ENCODE data around the gene TET2.

TET2 gene

DNA sequence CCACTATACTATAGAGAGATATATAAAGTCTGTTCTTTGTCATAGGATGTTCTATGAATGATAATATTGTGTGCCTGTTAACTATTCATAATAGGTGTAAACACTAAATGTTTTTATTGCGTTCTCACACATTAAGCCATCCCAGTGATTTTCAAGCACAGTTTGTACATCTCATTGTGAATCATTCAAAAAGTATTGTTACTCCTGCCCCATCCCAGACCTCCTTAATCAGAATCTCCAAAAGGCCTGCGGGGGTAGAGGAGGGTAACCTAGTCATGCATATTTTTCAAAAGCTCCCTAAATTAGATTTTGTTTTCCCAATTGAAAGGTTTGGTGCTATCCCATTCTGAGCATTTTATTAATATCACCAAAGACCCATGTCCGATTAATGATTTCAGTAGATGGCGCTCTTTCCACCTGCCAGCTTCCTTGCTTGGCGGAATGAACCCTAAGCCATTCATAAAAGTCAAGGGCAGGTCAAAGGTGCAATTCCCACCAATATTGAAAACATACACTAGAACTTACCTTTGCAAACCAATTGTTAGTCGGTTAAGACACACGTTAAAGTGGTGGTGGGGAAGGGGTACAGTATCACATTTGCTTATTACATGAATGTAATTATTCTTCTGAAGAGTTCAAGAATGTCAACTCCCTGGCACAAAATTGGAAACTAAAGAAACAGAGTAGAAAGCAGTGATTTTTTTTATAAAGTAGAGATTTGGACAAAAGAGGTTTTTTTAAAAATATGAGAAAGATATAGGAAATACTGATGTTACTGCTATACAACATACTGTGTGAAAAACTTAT, 5.8 kb upstream of the TET2 start:
- no peak for DNase-seq (ENCODE audit: low spot score)

DNA sequence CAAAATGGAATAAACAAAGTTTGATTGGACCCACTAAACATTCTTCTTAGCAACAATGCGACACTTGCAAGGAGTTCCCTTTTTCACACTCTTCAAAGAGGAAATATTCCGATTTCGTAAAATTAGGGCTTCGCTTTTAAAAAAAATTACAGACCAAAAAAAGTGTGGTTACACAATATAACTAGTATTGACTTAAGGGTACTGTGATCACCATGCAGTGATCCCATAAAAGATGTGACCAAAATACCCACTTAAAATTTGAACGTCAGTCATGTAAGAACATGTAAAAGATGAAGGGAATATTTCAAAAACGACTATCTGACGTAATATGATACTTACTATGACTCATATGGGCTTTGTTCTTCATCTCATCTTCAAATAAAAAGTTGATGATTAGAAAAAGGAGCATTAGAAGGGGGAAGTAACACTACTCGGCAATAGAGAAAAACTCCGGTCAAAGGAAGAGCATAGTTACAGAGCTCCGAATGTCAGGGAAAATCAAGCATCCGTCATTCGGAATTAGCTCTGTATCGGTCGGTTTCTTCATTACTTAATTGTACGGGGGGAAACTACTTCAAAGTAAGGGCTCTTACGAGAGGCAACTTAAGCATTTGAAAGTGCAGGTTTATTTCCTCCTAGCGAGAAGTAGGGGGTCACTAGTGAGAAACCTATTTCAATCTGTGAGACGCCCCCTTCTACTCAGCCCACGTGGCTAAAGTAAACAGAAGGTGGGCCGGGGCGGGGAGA, 1.3 kb upstream of the TET2 start:
- no peak for DNase-seq (ENCODE audit: low spot score)

DNA sequence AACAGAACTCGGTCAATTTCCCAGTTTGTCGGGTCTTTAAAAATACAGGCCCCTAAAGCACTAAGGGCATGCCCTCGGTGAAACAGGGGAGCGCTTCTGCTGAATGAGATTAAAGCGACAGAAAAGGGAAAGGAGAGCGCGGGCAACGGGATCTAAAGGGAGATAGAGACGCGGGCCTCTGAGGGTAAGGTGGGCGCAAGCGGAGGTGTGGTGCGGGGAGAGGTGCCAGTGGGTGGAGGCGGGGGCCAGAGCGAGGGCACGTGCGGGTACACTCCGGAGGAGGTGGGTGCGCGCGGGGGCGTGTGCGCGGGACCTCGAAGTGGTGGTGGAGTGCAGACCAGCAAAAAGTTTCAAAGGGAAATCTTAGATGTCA, 787 bp upstream of the TET2 start:
- no peak for DNase-seq (ENCODE audit: low spot score)

DNA sequence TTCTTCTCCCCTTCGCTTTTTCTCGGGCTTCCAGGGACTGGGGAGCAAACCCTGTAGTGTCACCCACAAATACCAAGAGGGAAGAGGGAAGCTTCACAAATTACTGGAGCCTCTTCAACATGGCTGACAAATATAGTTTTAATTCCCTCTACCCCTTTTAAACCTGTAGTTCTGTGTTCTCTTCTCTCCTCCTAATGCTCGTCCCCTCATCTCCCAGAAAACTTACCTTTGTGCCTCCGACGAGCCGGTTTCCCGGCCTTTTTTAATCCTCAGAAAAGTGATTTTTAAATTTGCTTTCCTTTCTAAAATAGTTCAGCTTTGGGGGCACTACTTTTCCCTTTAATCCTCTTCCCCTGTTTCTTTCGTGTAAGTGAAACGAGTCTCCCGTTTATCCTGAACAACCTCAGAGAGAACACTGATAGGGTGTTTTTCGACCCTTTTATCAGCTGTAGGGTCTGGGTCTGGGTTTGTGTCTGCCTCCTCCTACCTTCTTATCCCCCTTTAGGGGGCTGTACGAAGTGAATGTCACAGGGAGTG, 408 bp downstream of the TET2 start:
- no peak for DNase-seq (ENCODE audit: low spot score)

DNA sequence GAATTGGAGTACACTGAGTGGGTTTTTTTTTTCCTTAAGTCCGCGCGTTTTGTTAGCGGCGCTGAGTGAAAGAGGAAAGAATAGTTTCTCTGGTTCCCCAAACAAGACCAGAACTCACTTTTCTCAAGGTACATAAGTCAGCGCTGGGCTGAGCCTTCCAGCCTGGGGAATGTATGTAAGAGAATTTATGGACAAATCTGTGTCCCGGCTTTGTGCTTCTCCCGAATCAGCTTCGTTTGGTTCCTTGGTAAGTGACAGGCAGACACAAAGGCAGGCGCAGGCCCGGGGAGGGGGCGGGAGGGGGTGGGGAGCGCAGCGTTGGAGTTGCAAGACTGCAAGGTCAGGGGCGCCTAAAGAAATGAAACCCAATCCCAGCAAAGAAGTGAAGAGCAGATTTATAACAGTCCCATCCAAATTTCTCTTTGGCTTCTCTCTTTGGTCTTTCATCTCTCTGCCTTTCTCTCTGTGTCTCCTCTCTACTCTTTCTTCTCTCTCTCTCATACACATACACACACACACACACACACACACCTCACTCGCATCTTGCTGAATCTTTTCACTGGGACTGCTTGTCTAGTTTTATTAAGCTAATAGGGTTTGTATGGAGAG, 981 bp downstream of the TET2 start:
- DNase-seq (ENCODE audit: low spot score): peak; percentile 22

DNA sequence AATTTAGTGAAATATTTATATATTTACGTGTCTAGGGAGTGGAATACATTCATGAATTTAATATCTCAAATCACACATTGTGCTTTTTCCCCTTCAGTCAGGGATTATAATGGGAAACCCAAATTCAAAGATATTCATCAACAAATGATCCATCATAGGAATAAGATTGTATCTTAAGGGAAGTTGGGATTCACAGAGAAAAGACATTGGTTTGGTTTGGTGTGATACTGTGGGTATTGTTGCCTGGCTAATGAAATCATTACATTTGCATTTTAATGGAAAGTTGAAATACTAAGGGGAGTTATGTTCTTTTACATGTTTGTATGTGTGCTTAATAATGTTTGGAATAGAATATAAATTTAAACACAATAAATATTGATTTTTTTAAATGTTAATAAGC, 1.7 kb downstream of the TET2 start:
- no peak for DNase-seq (ENCODE audit: low spot score)

DNA sequence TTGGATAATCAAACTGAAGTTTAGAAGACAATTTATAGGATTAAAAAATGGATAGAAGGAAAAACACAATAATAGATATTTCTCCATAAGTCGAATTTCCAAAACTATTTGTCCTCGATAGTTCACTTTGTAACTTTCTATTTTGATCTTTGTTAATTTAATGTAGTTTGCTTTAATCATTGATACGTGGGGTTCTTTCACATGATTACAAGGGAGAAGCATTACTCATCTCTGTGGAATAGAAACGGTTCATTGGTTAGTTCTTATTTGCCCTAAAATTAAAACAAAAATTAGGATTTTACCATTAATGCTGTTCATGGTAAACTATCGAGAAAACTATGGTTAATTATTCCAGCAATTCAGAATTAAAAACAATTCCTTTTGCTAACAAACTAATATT, 2.1 kb downstream of the TET2 start:
- no peak for DNase-seq (ENCODE audit: low spot score)

DNA sequence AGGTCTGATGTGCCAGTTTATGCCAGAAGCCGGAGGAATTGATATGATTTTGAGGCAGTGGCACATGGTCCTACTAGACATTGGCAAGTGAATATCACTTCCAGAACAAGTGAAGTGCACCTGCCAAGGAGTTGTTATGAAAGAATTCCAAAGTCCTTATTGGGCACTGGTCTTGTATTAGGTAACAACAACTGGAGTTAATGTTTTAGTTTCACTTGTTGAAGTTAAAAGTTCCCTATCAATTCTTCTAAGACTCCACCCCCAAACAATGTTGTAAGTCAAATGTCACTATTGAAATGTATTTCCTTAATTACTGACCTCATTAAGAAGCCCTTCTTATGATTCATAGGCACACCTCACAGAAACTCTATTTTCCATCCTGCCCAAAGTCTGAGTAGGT, 3.1 kb downstream of the TET2 start:
- DNase-seq (ENCODE audit: low spot score): no peak

DNA sequence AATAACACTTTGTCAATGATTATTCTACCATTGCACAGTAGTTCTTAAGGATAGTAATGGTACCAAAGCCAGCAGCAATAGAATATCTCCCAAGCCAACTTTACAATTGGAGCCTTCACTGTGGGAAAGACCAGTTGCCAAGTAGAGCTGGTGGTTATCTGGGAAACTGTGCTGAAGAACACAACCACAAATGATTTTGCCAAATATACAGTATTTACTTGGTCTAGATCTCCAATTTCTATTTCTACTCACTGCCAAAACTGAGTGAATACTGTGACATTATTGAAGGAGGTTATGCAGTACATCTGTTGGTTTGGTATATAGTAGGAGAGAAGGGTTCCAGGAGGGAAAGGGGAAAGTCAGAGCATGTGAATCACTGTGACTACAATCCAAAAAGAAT, 3.8 kb downstream of the TET2 start:
- DNase-seq (ENCODE audit: low spot score): no peak

DNA sequence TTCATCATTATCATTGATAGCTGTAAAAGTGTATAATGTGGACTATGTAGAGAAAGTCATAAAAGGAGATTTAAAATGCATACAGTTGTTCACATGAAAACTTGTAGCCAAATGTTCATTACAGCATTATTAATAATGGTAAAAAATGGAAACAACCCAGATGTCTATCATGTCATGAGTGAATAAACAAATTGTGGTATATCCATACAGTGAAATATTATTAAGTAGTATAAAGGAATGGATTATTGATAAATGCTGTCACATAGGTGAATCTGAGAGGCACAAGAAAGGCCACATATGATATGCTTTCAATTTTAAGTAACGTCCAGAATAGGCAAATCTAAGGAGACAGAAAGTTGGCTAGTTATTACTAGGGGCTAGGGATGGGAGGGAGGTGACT, 7.1 kb downstream of the TET2 start:
- DNase-seq (ENCODE audit: low spot score): no peak

DNA sequence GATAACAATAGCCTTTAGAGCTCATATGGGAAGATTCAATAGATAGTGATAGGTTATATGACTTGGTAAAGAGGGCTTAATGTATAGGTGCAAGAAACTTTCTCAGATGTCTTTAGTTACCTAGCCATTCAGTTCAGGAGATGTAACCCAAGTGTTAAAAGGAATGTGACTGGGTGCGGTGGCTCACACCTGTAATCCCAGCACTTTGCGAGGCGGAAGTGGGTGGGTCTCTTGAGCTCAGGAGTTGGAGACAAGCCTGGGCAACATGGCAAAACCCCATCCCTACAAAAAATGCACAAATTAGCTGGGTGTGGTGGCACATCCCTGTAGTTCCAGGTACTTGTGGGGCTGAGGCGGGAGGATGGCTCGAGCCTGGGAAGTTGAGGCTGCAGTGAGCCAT, 7.9 kb downstream of the TET2 start:
- DNase-seq (ENCODE audit: low spot score): no peak

DNA sequence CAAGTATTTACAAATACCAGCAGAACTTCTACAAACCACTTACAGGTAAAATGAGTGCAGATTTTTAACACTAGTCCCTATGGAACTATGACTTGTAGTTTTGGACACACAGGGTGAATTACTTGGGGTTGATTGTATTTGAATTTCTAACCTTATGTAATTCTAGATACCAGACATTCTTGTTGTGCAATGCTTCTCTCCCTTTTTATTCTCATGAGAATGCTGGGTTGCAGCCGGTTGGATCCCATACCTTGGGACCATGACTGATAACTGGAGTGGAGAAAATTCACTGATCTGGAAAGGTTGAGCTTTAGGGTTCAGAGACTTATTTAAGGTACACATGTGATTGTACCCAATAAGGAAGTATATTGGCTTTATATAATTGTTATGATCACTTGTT, 8.8 kb downstream of the TET2 start:
- no peak for DNase-seq (ENCODE audit: low spot score)

DNA sequence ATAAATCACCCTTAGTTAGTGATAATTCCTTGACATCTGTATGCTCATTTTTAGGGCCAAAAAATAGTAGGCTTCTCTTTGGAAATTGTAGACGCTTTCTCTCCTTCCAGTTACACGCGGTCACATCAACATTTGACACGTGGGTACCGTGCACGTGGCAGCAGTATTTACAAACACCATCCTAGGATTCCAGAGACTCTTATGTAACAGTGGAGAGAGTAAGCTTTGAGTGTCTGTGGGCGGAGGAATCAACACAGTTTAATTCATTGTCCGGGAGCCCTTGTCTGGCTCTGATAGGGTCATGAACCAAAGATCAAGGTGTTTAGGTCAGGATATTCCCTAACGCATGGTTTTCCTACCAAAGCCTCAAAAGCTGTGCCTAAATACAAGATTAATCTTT, 12.2 kb downstream of the TET2 start:
- DNase-seq (ENCODE audit: low spot score): no peak

DNA sequence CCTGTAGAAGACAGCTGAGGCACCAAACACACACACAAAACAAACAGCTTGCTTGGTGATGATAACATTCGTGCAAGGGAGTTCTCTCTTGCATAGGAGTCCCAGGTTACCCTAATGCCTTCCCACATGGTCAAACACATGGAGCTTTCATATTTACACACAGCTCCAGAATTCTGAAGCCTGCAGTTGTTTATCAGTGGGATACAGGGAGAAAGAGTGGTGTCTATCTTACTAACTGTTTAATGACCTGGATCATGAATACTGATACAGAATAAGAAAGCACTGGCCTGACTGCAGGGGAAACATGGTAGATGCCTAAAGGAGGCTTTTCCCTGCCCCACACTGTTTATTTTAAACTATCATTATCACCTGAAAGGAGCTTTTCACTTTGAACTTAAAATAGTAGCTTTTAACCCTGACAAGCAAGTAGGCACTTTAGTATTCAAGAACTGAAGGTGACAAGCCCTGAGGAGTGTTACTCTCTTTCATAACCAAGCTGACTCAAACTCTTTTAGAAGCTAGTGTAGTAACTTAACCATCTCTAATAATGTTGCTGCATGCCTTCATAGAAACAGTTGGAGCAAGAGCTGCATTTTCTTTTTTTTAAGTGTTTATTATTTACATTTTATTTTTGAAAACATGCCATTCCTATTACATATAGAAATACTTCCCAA, 15.6 kb downstream of the TET2 start:
- no peak for DNase-seq (ENCODE audit: low spot score)

DNA sequence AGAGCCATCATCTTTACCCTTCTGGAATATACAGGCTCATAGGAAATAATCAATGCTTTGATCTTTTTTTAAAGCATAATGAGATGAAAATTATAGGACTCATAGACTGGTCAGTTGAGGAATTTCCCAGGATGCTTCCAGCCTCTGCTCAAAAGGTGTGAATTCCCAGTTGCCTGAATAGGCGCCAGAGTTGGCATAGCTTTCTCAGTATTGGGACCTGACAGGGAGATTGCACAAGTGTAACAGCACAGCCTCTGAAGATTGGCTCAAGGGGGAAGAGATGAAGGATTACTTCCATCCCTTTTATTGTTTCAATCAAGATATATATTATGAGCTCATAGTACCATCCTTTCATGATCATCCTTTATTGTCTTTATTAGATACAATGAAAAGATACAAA, 17.9 kb downstream of the TET2 start:
- no peak for DNase-seq (ENCODE audit: low spot score)

DNA sequence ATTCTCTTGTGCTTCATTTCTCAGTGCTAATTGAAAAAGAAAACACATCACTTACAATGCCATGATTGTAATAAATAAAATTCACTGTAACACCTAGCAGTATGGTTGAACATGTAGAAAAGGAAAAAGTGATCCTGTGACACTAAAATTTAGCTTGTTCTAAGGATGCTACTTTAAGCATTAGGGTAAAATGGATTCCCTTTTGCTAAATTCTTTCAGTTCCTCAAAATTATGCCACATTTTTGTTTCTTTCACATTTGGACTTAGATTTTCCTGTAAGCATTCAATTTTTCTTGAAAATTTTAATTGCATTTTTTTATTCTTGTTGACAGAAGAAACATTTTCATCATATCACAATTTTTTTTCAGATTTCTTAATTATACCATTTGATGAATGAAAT, 19.4 kb downstream of the TET2 start:
- no peak for DNase-seq (ENCODE audit: low spot score)

DNA sequence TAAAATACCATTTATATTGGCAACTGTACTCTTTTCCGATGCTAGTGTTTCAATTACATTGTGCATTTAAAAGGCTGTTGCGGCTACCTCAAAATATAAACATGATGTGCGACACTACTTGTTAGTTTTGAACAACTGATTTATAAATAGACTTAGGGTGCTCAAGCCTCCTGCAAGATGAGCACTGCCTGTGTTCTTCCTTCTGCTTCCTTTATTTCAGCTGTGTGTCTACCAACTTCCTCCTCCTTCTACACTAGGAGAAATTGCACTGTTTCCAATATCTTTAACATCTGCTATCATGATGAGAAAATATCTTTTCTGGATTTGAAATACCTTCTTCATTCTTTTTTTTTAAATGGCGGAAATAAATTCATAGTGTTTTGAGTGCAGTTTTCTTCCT, 24.0 kb downstream of the TET2 start:
- no peak for DNase-seq (ENCODE audit: low spot score)

DNA sequence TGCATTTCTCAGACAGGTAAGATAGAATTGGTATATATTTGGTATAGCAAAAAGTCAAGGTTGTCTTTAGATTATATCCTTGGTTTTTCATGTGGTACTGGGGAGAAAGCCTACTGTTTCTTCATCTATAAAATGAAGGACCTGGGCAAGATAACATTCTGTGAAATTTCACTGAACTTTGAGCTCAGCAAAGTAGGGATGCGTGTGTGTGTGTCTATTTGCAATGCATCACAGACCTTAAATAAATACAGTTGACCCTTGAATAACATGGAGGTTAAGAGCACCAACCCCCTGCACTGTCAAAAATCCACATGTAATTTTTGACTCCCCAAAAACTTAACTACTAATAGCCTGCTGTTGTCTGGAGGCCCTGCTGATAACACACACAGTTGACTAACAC, 25.2 kb downstream of the TET2 start:
- DNase-seq (ENCODE audit: low spot score): no peak

DNA sequence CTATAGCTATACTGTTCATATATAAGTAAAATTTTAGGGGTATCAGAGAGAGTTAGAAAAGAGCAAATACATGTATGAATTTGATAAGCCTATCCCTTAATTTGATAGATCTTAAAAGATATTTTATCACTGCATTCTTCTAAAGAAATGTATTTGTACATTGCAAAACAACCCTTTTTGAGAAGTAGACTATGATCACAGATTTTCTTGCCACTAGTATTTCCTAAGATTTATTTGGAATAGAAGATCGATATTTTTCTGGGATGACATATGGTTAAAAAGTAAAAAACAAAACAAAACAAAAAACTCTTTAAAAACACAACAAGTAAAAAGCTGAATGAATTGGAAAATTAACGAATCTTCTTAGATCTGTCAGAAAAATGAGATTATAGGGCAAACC, 27.4 kb downstream of the TET2 start:
- DNase-seq (ENCODE audit: low spot score): no peak

DNA sequence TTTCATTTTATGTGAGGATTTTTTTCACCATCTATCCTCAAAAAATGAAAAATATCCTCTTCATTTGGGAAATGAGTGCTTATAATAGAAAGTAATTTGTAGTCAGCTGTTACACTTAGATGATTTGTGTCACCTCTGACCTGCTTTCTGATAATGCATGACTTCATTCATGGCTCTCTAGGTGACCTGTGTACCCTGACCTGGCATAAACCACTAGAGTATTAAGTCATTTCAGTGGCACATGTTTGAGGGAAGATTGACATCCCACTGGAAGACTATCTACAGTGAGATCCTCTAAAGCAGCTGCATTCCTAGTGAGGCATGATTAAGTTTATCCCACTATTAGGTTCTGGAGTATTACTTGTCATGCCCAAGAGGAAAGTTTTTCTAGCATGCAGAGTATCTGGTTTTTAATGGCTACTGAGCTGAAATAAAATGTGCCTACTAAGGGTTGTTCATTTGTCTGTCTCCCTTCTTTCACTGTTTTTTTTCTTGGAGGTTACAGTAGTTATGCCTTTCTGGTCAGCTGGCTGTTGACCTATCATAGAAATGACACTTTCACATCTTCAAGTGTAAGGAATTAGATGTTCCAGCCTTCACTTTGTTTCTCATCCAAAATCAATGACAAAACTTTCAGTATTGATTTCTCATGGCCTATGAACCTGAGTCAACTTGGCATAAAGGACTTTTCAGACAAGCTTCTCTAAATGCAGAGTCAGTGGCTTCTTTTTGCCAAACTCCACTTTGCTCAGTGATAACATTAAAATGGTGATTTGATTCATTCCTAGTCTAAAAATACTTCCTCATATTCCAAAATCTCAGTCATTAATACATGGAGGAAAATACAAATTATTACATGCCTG, 33.1 kb downstream of the TET2 start:
- DNase-seq (ENCODE audit: low spot score): no peak

DNA sequence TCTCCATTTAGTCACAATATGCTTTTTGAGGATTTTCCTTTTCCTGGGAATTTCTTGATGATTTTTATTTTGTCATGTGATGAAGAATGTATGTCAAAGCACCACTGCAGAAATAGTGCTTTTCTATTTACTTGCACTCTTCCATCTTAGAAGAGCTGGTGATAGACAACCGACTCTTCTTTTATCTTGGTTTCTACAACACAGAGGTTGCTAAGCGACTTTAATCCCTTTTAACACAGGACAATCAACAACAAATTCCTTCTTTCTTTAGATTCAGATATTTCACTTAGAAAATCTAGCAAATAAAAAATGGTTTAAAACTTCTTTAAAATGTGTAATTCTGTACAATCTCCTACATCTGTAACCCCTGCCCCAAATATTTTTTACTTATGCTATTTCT, 34.6 kb downstream of the TET2 start:
- DNase-seq (ENCODE audit: low spot score): peak; percentile 16

DNA sequence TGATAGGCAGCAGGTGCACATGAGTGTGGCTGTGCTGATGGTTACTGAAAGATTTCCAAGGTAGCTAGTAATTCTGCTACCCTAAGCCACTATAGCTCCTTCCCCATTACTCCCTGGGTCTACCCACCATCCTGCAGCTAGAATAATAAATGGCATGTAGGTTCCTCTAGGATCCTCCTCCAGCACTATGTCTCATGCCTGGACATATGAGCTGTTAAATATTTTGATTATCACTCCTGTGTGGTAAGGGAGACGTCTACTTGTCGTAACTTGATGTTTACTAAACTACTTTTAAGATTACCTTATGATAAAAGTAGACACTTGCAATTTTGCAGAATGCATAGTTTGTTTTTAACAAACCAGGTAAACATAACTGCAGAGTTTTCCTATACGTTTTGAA, 35.5 kb downstream of the TET2 start:
- no peak for DNase-seq (ENCODE audit: low spot score)

All from COLO829 (cell line).